ENCODE data around the gene PANK2.
"Not testable (repeated sequence)": the region's sequence is repeated elsewhere in the genome, so short reads cannot be mapped to it uniquely, and the experiment has no call there.

Gene PANK2

GRCh38 chr20:3888622-3889488 lies at the start of gene PANK2:
Gene PANK2 (plus strand): TSS chr20:3889387.
- DNase-seq = peak; percentile 99

- DNase-seq = not testable (repeated sequence)
Measured at GRCh38 chr20:3840201-3840600, 49.0 kb upstream of the PANK2 start.

DNA sequence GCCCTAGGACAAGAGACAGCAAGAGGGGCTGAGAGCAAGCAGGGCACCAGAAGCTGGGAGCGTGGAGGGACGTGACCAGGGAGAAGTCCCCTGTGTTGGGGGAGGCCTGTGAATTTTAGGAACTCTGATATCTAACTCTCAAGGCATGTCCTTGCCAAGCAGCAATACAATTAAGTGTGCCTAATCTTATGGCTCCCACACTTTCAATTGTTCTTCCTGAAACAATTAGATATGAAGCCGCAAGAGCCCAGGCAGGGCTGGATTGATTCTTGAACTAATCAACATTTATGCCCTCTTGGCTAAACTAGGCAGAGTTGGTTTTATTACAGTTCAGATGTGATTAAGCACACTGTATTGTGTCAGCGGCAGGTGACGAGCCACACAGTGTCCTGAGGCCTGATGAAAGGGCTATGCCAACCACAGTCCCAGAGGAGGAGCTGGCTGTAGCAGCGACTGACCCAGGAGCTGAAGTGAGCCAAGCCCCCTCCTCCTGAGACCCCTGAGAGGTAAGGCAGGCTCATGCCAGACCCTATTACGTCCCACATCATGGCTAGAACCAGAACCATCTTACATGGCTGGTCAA lies 46.7 kb upstream of the PANK2 start:
- DNase-seq = peak; percentile 62

- DNase-seq = no peak
Measured at GRCh38 chr20:3843490-3843889, 45.7 kb upstream of the PANK2 start.

DNA sequence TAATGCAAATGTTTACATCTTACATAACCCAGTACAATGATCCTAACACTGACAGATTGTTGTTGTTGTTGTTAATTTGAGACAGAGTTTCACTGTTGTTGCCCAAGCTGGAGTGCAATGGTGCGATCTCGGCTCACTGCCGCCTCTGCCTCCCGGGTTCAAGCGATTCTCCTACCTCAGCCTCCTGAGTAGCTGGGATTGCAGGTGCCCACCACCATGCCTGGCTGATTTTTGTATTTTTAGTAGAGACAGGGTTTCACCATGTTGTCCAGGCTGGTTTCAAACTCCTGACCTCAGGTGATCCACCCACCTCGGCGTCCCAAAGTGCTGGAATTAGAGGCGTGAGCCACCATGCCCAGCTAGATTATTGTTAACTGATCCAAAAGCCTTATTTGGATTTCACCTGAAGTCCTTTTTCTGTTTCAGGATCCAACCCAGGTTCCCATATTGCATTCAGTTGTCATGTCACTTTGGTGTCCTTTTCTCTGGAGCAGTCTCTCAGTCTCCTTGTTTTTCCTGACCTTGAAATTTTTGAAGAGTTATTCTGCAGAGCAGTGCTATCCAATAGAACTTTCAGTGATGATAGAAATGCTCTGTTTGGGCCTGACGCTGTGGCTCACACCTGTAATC lies 45.1 kb upstream of the PANK2 start:
- DNase-seq = not testable (repeated sequence)

DNA sequence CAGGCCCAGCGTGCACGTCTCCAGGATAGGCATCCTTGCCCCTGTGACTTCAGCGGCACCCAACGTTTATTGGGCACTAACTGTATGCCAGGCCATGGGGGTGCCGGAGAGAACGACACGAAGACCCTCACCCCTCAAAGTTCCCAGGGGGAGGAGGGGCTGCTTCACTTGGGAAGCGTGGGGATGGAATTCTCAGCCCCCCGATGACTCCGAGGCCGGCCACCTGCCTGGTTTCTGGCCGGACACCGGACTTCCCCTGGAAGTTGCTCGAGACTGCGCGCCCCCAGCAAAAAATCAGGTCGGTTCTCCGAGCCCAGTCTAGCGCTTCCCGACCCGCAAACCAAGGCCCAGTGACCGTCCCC lies 42.8 kb upstream of the PANK2 start:
- DNase-seq = no peak

DNA sequence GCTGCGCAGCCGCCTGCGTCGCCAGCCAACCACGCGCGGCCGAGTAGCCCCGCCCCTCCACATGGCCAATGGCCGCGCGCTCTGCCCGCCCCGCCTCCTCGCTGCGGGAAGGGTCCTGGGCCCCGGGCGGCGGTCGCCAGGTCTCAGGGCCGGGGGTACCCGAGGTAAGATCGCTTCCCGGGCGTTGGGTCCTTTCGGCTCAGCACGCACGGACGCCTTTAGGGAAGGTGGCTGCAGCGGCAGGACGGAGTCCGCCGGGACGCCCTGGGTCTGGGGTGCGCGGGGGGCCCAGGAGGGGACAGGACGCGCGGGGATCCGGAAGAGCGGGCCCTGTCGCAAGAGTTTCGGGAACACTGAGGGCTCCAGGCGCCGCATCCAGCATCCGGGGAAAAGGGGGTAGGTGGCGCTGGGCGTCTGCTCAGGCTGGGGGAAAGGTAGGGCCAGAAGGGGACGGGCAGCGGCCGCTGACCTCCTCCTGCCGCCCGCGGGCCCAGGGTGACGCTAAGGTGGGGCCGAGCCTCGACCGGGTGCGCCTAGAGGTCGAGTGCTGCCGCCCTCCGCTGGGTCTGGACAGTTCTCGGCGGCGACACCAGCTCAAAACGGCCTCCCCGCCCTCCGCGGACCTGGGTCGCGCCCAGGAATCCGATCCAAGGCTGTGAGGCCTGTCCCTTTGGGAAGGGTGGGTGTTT lies 42.3 kb upstream of the PANK2 start, which contains the start of gene MAVS:
TSS of gene MAVS (plus strand) at position 95 of the 689 bp plus-strand sequence. CDS start 7,791 bp downstream, outside the sequence.
- peak; percentile 85 for DNase-seq

GRCh38 chr20:3847429-3847940 lies 41.7 kb upstream of the PANK2 start:
- no peak for DNase-seq

GRCh38 chr20:3848565-3848964 lies 40.6 kb upstream of the PANK2 start:
- no peak for DNase-seq

- DNase-seq = no peak
Measured at GRCh38 chr20:3854462-3854871, 34.7 kb upstream of the PANK2 start.

DNA sequence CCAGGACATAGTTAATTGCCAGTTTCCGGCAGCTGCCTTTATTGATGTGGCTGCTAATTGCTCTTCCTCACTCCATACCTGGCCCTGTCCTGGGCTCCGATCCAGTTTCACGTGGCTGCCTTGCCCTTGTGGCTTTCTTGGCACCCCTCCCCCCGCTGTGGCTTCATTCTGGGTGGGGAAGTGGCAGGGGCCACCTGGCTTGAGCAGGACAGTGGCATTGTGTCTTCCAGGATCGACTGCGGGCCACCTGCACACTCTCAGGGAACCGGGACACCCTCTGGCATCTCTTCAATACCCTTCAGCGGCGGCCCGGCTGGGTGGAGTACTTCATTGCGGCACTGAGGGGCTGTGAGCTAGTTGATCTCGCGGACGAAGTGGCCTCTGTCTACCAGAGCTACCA lies 31.8 kb upstream of the PANK2 start:
- no peak for DNase-seq

- DNase-seq = no peak
Measured at GRCh38 chr20:3858689-3859088, 30.5 kb upstream of the PANK2 start.

DNA sequence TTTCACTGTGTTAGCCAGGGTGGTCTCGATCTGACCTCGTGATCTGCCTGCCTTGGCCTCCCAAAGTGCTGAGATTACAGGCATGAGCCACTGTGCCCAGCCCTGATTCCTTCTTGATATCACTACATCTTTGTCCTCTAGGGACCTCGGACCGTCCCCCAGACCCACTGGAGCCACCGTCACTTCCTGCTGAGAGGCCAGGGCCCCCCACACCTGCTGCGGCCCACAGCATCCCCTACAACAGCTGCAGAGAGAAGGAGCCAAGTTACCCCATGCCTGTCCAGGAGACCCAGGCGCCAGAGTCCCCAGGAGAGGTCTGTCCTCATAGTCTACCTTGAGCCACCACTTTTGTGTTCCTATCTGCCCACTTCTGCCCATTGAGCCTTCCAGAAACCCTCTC lies 28.0 kb upstream of the PANK2 start:
- DNase-seq = no peak

GRCh38 chr20:3862333-3862732 lies 26.9 kb upstream of the PANK2 start:
- no peak for DNase-seq

DNA sequence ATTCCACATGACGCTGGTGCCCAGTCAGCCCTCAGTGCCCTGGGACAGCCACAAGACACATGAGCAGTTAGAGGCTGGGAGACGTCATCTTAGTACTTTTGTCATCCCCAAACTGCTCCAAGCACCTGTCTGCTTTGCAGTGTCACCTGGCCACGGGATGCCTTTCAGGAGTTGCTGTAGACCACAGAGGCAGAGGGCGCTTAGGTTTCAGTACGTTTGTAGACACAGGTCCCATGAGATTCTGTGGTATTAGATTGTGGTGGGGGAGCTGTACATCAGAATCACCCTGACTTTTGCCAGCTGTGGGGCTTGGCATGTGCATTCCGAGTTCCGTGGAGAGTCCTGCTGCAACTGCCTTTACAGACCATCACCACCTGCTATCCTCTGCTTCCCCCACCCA lies 25.9 kb upstream of the PANK2 start:
- DNase-seq = no peak

GRCh38 chr20:3864518-3864917 lies 24.7 kb upstream of the PANK2 start:
- DNase-seq = no peak

- no peak for DNase-seq
Measured at GRCh38 chr20:3865152-3865886, 23.9 kb upstream of the PANK2 start.

- no peak for DNase-seq
Measured at GRCh38 chr20:3865887-3866407, 23.2 kb upstream of the PANK2 start.

DNA sequence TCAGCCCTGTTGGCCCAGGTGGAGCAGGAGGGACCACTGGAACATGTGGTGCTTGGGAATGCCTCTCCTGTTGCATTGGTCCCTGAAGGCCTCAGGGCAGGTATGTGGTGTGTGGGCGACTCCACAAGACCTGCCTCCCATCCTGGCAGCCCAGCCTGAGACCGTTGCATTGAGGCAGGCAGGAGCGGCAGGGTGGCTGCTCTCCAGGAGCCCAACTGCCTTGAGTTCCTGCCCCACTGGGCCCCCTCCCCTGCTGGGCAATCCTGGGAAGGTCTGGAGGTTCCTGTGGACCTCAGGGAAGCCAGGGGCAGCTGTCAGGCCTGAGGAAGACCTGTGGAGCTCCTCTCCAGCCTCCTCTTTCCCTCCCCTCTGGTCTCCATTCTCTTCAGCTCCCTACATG lies 22.7 kb upstream of the PANK2 start:
- DNase-seq = no peak

- DNase-seq = no peak
Measured at GRCh38 chr20:3867802-3868201, 21.4 kb upstream of the PANK2 start.

DNA sequence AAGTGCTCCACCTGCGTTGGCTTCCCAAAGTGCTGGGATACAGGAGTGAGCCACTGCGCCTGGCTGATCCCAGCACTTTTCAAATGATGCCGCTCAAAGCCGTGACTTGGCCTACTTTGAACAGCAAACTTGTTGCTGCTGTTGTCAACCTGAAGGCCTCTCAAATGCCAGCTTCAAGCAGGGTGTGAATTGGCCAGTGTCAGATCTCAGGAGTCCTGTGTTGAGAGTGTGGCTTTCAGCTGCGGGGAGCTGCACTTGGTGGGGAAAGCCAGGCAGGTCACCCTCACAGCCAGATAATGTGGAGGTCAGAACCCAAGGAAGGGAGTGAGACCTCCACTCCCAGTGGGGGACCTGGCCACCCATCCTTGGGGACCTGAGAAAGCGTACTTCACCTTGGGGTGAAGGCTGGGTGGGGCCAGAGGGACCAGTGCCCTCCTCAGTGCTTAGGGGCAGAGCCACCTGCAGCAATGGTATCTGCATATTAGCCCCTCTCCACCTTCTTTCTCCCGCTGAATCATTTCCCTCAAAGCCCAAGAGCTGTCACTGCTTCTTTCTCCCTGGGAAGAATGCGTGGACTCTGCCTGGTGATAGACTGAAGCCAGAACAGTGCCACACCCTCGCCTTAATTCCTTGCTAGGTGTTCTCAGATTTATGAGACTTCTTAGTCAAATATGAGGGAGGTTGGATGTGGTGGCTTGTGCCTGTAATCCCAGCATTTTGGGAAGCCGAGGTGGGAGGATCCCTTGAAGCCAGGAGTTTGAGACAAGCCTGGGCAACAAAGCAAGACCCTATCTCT lies 19.1 kb upstream of the PANK2 start:
- no peak for DNase-seq

Measured in OCI-M1 (cell line).